Testis (tissue), 2 donors: Measurements from ENCODE around the gene DPF3.

Source experiments
- CTCF ChIP-seq, 3 experiments: fragments of 450-650 bp in 2 of 3; fragments of 200-600 bp in 1 of 3; sonication (generic) in 1 of 3; IDR thresholded peaks; one replicate each; pipeline ENCODE4 v1.5.1; 2016 to 2019; ENCODE audit warnings: antibody characterized with exemption in 3 of 3, mild to moderate bottlenecking in 2 of 3, moderate library complexity in 1 of 3
- POLR2A ChIP-seq: fragments of 450-650 bp; IDR thresholded peaks from one replicate; pipeline ENCODE4 v1.6.1; 2017; ENCODE audit warnings: antibody characterized with exemption, mild to moderate bottlenecking, moderate library complexity

DNA sequence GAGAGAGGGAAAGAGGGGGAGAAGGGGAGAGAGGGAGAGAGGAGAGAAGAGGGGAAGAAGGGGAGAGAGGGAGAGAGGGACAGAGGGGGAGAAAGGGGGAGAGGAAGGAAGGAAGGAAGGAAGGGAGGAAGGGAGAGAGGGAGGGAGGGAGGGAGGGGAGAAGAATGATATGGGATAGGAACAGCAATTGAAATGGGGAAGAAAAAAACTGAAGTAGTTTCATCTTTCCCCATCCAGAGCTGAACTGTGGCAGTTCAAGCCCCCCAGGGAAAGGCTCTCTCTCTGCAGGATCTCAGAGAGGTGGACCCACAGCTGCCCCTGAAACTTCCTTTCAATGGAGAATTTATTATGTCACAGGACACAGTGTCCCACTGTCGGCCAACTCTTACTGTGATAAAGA is 136.9 kb downstream of the DPF3 start:
- no peak for TF ChIP-seq CTCF (IDR thresholded peaks at IDR 0.05)
- TF ChIP-seq POLR2A = no peak
